ENCODE data around the gene BAG3. TPM values are rescaled to one million over a fixed set of nuclear protein-coding genes. Genes with fewer than 3 reads are reported as not detected.

BAG3 gene
- polyA plus RNA-seq, 1 donor = 12.3 TPM

Other genes starting within 250 kb of the BAG3 start
- 63.1 TPM for gene RGS10, start 108.7 kb upstream of the BAG3 start, polyA plus RNA-seq
- 127 TPM for gene TIAL1, start 54.4 kb upstream of the BAG3 start, polyA plus RNA-seq
- gene INPP5F, start 74.7 kb downstream of the BAG3 start, polyA plus RNA-seq = 24.7 TPM
- gene MCMBP, start 221.5 kb downstream of the BAG3 start, polyA plus RNA-seq = 39.6 TPM
- 41.9 TPM for gene SEC23IP, start 241.3 kb downstream of the BAG3 start, polyA plus RNA-seq

Measured in large intestine (tissue), 1 donor.